DND-41 (cell line): ENCODE measurements around the gene METTL27.
A peak's percentile ranks its signal among the peaks of the same experiment; 100 is the strongest.

ENCODE experiments used
- ATAC-seq: fragments of 200-7000 bp; cut with Tn5 transposase; 3 replicates; pipeline ENCODE4 v1.9.1; 2021; ENCODE audit warnings: low read depth; ENCODE audit not compliant: insufficient read depth
- DNase-seq: peaks from one replicate; pipeline ENCODE4 v3.0.0-alpha.2; 2020
- H2AFZ ChIP-seq: 2 replicates; pipeline ENCODE4 v1.6.0; 2012; ENCODE audit warnings: low read depth, low read length
- H3K27ac ChIP-seq: 2 replicates; pipeline ENCODE4 v1.5.1; 2012; ENCODE audit warnings: low read length, inconsistent platforms
- H3K27me3 ChIP-seq: fragments of 200-600 bp; sonication (generic); 2 replicates; pipeline ENCODE4 v1.6.0; 2012; ENCODE audit warnings: low read length, mild to moderate bottlenecking, inconsistent platforms; ENCODE audit not compliant: insufficient read depth, poor library complexity
- H3K36me3 ChIP-seq: 2 replicates; pipeline ENCODE4 v1.5.1; 2012; ENCODE audit warnings: low read length, inconsistent platforms; ENCODE audit not compliant: insufficient read depth
- H3K4me1 ChIP-seq: 2 replicates; pipeline ENCODE4 v1.5.1; 2012; ENCODE audit warnings: mild to moderate bottlenecking, low read length; ENCODE audit not compliant: insufficient read depth
- H3K4me2 ChIP-seq: 2 replicates; pipeline ENCODE4 v1.6.0; 2012; ENCODE audit warnings: mild to moderate bottlenecking, moderate library complexity, low read length, inconsistent platforms; ENCODE audit not compliant: insufficient read depth
- H3K4me3 ChIP-seq, 2 experiments: fragments of 200-600 bp in 1 of 2; shearing (Covaris generic) in 1 of 2; 2 replicates each; pipeline ENCODE4 v1.5.1; 2012 to 2016; ENCODE audit warnings: inconsistent platforms in 2 of 2, low read length in 2 of 2, mild to moderate bottlenecking in 2 of 2, low read depth in 1 of 2, moderate library complexity in 1 of 2
- H3K79me2 ChIP-seq: 2 replicates; pipeline ENCODE4 v1.6.0; 2012; ENCODE audit warnings: low read length, inconsistent platforms; ENCODE audit not compliant: insufficient read depth
- H3K9ac ChIP-seq: 2 replicates; pipeline ENCODE4 v1.6.0; 2012; ENCODE audit warnings: low read depth, mild to moderate bottlenecking, inconsistent platforms, low read length, moderate library complexity
- H3K9me3 ChIP-seq: 2 replicates; pipeline ENCODE4 v1.5.1; 2012; ENCODE audit warnings: low read length, moderate library complexity, mild to moderate bottlenecking, inconsistent platforms; ENCODE audit not compliant: insufficient read depth, severe bottlenecking
- H4K20me1 ChIP-seq: 2 replicates; pipeline ENCODE4 v1.6.0; 2012; ENCODE audit warnings: low read length; ENCODE audit not compliant: insufficient read depth
- CTCF ChIP-seq: IDR thresholded peaks from 2 replicates; pipeline ENCODE4 v1.5.1; 2012; ENCODE audit warnings: borderline replicate concordance, low read length, moderate library complexity, mild to moderate bottlenecking; ENCODE audit not compliant: poor library complexity, severe bottlenecking; ENCODE audit errors: extremely low read depth
- EZH2 ChIP-seq: IDR thresholded peaks from 3 replicates; pipeline ENCODE4 v1.6.1; 2012; ENCODE audit warnings: borderline replicate concordance, low read depth, mild to moderate bottlenecking, moderate library complexity, low read length, inconsistent platforms; ENCODE audit not compliant: severe bottlenecking

The METTL27 gene

GRCh38 chr7:73842067-73842976 lies at the start of gene METTL27:
TSS of gene METTL27 (minus strand) at chr7:73842516. CDS start at chr7:73842140, 376 bp downstream.
- Histone ChIP-seq H4K20me1 (no peaks in the 10 kb centered on the region), H3K9ac (peak within 1 kb of the TSS; percentile 61), H3K36me3 (no peaks in the 10 kb centered on the region), H3K27me3 (no peaks in the 10 kb centered on the region), H2AFZ (peak within 1 kb of the TSS; percentile 99), H3K9me3 (no peaks in the 10 kb centered on the region), H3K27ac (peak within 1 kb of the TSS; percentile 83), H3K79me2 (no peaks in the 10 kb centered on the region), H3K4me1 (peaks cover 19% of the 10 kb centered on the region), H3K4me2 (peak within 1 kb of the TSS; percentile 96), H3K4me3 (peak within 1 kb of the TSS; percentile 37 to 91; a peak in 3 of 4 replicates)
- DNase-seq (peak; percentile 95), ATAC-seq (peak; percentile 99)
- TF ChIP-seq CTCF (no peak), EZH2 (no peak)

- no peak overlapping the region for H3K9ac ChIP-seq
- no peak for DNase-seq
- no peak overlapping the region for H3K4me3 ChIP-seq
- no peak overlapping the region for H2AFZ ChIP-seq
- H3K27me3 ChIP-seq = no peaks in the 10 kb centered on the region
- no peaks in the 10 kb centered on the region; the same call in 1 of the 2 replicates for H4K20me1 ChIP-seq
- no peaks in the 10 kb centered on the region for H3K9me3 ChIP-seq
- no peaks in the 10 kb centered on the region for H3K79me2 ChIP-seq
- H3K4me1 ChIP-seq = no peaks in the 10 kb centered on the region
- H3K27ac ChIP-seq = no peak overlapping the region
- no peak for ATAC-seq
- no peak overlapping the region for H3K4me2 ChIP-seq
- no peaks in the 10 kb centered on the region for H3K36me3 ChIP-seq
- no peak for TF ChIP-seq CTCF
- no peak for TF ChIP-seq EZH2
Observed at GRCh38 chr7:73891178-73891885, 49.0 kb upstream of the METTL27 start.

GRCh38 chr7:73890555-73891147 lies 48.3 kb upstream of the METTL27 start:
- no peak for DNase-seq
- TF ChIP-seq EZH2 (no peak), CTCF (no peak)
- no peaks in the 10 kb centered on the region; the same call in 1 of the 2 replicates for H4K20me1 ChIP-seq
- no peak overlapping the region for H3K27ac ChIP-seq
- no peak for ATAC-seq
- no peak overlapping the region for H3K4me3 ChIP-seq
- no peaks in the 10 kb centered on the region for H3K36me3 ChIP-seq
- no peak overlapping the region for H2AFZ ChIP-seq
- no peak overlapping the region for H3K4me2 ChIP-seq
- H3K4me1 ChIP-seq = no peaks in the 10 kb centered on the region
- H3K27me3 ChIP-seq = no peaks in the 10 kb centered on the region
- no peaks in the 10 kb centered on the region for H3K9me3 ChIP-seq
- H3K9ac ChIP-seq = no peak overlapping the region
- no peaks in the 10 kb centered on the region for H3K79me2 ChIP-seq
